Activated effector memory CD4-positive, alpha-beta T cell treated with Interleukin-2 at 50 U/mL for 16 hours (primary cell): ENCODE results near the gene FNDC8.
"Not testable (repeated sequence)": the region's sequence is repeated elsewhere in the genome, so short reads cannot be mapped to it uniquely, and the experiment has no call there.

Source experiments
- DNase-seq: peaks from one replicate; pipeline ENCODE4 v3.0.0-alpha.2; 2020

FNDC8 gene

DNA sequence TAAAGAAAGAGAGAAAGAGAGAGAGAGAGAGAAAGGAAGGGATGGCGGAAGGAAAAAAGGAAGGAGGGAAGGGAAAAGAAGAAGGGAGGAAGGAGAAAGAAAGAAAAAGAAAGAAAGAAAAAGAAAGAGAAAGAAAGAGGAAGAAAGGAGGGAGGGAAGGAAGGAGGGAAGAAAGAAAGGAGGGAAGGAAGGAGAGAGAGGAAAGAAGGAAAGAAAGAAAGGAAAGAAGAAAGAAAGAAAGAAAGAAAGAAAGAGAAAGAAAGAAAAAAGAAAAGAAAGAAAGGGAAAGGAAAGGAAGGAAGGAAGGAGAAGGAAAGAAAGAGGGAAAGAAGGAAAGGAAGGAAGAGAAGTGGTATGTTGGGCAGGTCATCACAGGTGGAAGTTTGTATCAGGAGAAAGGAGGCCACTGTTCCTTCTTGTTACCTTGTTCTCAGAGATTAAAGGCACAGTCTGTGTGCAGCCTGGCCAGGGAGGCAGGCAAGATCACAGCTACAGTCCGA lies 53.5 kb downstream of the FNDC8 start:
- DNase-seq = no peak

DNA sequence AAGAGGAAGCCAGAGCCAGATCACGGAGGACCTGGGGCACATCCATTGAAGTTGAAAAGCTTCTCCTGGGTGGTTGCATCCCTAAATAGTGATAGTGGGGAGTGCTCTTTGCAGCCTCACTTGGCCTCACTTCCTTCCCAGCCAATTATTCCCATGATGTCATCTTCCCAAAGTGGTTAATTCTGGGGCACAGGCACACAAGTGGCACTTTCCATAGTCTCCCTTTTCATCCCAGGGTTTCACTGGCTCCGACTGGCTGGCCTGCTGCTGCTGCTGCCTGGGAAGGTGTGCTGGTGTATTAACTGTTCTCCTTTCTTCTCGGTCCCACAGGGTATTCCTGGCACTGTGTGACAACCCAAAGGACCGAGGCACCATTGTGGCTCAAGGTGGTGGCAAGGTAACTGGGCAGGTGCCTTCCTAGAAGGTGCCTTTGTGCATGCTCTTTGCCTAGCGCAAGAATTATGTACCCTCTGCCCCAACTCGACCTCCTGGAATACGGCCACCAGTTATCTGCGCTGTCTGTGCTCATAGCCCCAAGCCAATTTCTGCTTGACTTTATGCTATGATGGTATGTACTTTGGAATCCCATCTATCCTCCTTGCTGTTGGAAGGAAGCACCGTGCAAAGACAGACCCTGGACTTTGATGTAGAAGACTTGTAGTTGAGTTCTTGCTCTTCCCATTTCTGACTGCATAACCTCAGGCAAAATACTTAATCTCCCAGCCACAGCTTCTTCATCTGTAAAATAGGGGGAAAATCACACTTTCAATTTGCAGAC lies 54.4 kb downstream of the FNDC8 start:
- DNase-seq = no peak

DNA sequence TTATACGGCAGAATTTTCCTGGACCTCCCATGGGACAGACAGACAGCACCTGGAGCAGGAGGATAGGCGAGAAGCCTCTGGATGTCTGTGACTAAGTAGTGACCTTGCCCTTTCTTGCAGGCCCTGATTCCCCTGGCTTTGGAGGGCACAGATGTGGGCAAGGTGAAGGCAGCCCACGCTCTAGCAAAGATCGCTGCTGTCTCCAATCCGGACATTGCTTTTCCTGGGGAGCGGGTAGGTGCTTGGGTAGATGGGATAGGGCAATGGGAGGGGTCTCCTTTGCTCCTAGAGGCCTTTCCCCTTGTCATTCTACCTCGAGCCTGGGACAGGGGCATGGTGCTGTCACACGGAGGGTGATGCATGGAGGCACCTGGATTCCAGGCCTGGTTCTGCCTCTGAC lies 55.5 kb downstream of the FNDC8 start:
- DNase-seq = no peak

DNA sequence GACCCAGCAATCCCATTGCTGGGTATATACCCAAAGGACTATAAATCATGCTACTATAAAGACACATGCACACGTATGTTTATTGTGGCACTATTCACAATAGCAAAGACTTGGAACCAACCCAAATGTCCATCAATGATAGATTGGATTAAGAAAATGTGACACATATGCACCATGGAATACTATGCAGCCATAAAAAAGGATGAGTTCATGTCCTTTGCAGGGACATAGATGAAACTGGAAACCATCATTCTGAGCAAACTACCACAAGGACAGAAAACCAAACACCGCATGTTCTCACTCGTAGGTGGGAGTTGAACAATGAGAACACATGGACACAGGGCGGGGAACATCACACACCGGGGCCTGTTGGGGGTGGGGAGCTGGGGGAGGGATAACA lies 58.0 kb downstream of the FNDC8 start:
- DNase-seq = not testable (repeated sequence)
